Measurements from ENCODE around the gene SAMD1. TPM values are rescaled to one million over a fixed set of nuclear protein-coding genes. Genes with fewer than 3 reads are reported as not detected.

The SAMD1 gene
- total RNA-seq, 1 experiment from 2014 or later = 108 TPM

DNA sequence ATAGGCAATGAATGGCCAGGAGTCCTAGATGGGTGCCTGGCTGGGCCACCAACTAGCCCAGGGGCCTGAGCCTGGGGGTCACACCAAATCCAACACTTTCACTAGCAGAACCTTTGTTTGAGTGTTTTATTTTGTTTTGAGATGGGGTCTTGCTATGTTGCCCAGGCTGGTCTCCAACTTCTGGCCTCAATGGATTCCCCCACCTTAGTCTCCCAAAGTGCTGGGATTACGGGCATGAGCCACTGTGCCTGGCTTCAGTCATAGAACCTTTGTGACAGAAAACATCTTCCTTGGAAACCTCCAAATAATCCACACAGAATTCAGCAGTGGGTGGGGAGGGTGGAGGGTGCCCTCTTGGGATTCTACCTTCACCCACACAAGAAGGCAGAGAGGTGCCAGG is 20.9 kb upstream of the SAMD1 start:
- WGBS (ENCODE audit: extremely low coverage, insufficient read length, low lambda C conversion rate) = no CpG with 5 or more reads among the region's 1 CpG
- H2AFZ ChIP-seq (ENCODE audit: low read length) = no peak overlapping the region
- TF ChIP-seq, protein P1, sequence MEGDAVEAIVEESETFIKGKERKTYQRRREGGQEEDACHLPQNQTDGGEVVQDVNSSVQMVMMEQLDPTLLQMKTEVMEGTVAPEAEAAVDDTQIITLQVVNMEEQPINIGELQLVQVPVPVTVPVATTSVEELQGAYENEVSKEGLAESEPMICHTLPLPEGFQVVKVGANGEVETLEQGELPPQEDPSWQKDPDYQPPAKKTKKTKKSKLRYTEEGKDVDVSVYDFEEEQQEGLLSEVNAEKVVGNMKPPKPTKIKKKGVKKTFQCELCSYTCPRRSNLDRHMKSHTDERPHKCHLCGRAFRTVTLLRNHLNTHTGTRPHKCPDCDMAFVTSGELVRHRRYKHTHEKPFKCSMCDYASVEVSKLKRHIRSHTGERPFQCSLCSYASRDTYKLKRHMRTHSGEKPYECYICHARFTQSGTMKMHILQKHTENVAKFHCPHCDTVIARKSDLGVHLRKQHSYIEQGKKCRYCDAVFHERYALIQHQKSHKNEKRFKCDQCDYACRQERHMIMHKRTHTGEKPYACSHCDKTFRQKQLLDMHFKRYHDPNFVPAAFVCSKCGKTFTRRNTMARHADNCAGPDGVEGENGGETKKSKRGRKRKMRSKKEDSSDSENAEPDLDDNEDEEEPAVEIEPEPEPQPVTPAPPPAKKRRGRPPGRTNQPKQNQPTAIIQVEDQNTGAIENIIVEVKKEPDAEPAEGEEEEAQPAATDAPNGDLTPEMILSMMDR (conservative IDR thresholded peaks at IDR 0.05) = no peak

More for the DNA sequence above, 20.9 kb upstream of the SAMD1 start:
- H3K4me1 ChIP-seq (ENCODE audit: insufficient read depth, low read length) = peaks cover 7% of the 10 kb centered on the region; the same call in 1 of the 2 replicates
- H2BK12ac ChIP-seq (ENCODE audit: insufficient read length, low read depth, low read length) = no peak overlapping the region
- H2BK120ac ChIP-seq (ENCODE audit: low read depth, low read length, poor library complexity, severe bottlenecking) = no peak overlapping the region
- H3K79me2 ChIP-seq (ENCODE audit: insufficient read depth, low read length) = no peaks in the 10 kb centered on the region; the same call in 1 of the 2 replicates
- H3K79me1 ChIP-seq (ENCODE audit: insufficient read depth, low read depth, low read length, poor library complexity, severe bottlenecking) = no peaks in the 10 kb centered on the region
- peaks cover under 1% of the 10 kb centered on the region for H3K23me2 ChIP-seq (ENCODE audit: insufficient read length, low read depth, low read length, poor library complexity, severe bottlenecking)
- Mint-ChIP-seq H3K36me3 (ENCODE audit: insufficient read depth in 1 of 3, low read depth in 3 of 3) (no peaks in the 10 kb centered on the region; a peak in 1 of 7 replicates), H3K4me3 (peak overlapping the region in 1 of 2 experiments; percentile 48; a peak in 1 of 5 replicates), H3K4me1 (peaks cover 27 to 29% of the 10 kb centered on the region in 2 experiments), H3K27ac (peak overlapping the region in 1 of 3 experiments; percentile 59; a peak in 1 of 7 replicates), H3K27me3 (ENCODE audit: low read depth) (peaks cover 2% of the 10 kb centered on the region; the same call in 1 of the 2 replicates), H3K9me3 (no peaks in the 10 kb centered on the region)
- H2BK5ac ChIP-seq (ENCODE audit: insufficient read length, low read length) = no peak overlapping the region
- no peak overlapping the region for H4K8ac ChIP-seq (replicated peaks; ENCODE audit: insufficient read length, low read depth, low read length)
- no peak overlapping the region for H2BK15ac ChIP-seq (ENCODE audit: low read depth, low read length)
- H3K14ac ChIP-seq (ENCODE audit: insufficient read depth, low read length) = no peak overlapping the region
- no peak overlapping the region for H3K4me2 ChIP-seq (ENCODE audit: insufficient read depth, insufficient read length, low read length)
- no peak overlapping the region for H3K56ac ChIP-seq (ENCODE audit: insufficient read length, low read depth, low read length)
- H2AK5ac ChIP-seq (ENCODE audit: insufficient read length, low read length) = no peak overlapping the region
- H3K27ac ChIP-seq (ENCODE audit: insufficient read length, low read depth, low read length) = no peak overlapping the region
- no peak for DNase-seq
- no peak overlapping the region for H4K5ac ChIP-seq (ENCODE audit: insufficient read length, low read depth, low read length)
- no peaks in the 10 kb centered on the region for H3K9me3 ChIP-seq (ENCODE audit: control insufficient read depth, low read depth, low read length)
- H3K4ac ChIP-seq (ENCODE audit: low read depth, low read length) = no peak overlapping the region
- no peak overlapping the region for H3K23ac ChIP-seq (ENCODE audit: insufficient read length, low read depth, low read length)
- no peaks in the 10 kb centered on the region; the same call in 1 of the 2 replicates for H3K27me3 ChIP-seq (ENCODE audit: insufficient read depth, low read length)
- H3T11ph ChIP-seq (ENCODE audit: low read length) = no peak overlapping the region
- H4K91ac ChIP-seq (ENCODE audit: insufficient read length, low read depth, low read length) = no peak overlapping the region
- H3K9ac ChIP-seq (ENCODE audit: extremely low read depth, insufficient read length, low read length) = no peak overlapping the region
- no peak overlapping the region for H3K18ac ChIP-seq (ENCODE audit: insufficient read length, low read depth, low read length)
- no peak overlapping the region for H2BK20ac ChIP-seq (ENCODE audit: low read depth, low read length, poor library complexity, severe bottlenecking)
- H4K20me1 ChIP-seq (ENCODE audit: control insufficient read depth, insufficient read depth, insufficient read length) = no peaks in the 10 kb centered on the region
